CD4-positive, alpha-beta T cell treated with Interferon gamma for 1 hour (primary cell): ENCODE measurements around the gene ZNF622.

Experiments used
- DNase-seq: peaks from one replicate; pipeline ENCODE4 v3.0.0-alpha.2; 2020

The ZNF622 gene, protein sequence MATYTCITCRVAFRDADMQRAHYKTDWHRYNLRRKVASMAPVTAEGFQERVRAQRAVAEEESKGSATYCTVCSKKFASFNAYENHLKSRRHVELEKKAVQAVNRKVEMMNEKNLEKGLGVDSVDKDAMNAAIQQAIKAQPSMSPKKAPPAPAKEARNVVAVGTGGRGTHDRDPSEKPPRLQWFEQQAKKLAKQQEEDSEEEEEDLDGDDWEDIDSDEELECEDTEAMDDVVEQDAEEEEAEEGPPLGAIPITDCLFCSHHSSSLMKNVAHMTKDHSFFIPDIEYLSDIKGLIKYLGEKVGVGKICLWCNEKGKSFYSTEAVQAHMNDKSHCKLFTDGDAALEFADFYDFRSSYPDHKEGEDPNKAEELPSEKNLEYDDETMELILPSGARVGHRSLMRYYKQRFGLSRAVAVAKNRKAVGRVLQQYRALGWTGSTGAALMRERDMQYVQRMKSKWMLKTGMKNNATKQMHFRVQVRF

DNA sequence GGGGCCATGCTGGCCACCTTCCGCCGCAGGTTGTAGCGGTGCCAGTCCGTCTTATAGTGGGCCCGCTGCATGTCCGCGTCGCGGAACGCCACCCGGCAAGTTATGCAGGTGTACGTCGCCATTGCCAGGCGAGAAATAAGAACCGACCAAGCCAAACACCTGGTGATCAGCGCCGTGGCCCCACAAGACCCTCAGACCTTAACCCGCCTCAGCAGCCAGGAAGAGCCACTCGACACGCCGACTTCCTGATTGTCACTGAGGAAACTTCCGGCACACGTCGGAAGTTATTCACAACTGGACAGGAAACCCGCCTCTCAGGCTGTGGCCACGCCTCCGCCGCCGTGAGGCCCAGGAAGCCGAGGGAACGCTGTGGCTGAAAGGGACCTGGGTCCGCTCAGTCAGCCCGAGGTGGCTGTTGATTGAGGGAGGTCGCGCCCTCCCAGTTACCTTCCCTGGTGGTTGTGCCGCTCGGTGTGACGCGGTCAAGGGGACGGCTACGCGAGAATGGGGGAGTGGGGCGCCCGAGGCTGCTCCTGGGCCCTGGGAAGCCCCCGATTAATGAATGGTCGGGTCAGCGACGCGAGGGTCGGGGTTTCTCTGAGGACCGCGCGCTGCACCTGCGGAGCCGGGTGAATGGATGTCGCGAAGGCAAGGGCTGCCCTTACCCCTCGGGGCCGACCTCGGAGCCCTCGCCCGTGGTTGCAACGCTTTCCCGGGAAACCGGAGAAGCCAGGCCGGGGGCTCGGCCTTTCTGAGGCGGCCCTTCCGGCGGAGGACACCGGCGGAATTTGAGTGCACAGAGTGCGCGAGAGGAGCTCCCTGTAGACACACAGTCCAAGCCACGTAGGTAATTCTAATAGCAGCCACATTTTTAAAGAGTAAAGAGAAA lies at the start of gene ZNF622:
Gene ZNF622 (minus strand): TSS at position 257 of the 889 bp plus-strand sequence. CDS start 135 bp downstream, at position 122.
- DNase-seq: peak; percentile 88

DNA sequence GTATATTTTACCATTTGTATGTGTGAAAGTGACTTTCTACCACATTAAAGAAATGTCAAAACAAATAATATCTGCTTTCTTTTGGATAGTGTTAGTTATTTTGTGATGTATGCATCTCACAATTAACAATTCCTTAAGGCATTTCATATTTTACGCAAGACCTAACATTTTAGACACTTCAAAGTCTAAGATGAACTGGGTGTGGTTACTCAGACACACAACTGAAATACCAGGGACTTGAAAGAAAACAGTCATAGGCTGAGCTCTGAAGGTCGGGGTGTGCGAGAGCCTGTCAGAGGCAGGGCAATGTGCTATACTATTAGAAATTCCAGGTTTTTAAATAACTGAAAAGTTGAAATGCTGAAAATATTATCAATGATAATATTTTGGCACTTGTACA lies 44.5 kb upstream of the ZNF622 start:
- no peak for DNase-seq

DNA sequence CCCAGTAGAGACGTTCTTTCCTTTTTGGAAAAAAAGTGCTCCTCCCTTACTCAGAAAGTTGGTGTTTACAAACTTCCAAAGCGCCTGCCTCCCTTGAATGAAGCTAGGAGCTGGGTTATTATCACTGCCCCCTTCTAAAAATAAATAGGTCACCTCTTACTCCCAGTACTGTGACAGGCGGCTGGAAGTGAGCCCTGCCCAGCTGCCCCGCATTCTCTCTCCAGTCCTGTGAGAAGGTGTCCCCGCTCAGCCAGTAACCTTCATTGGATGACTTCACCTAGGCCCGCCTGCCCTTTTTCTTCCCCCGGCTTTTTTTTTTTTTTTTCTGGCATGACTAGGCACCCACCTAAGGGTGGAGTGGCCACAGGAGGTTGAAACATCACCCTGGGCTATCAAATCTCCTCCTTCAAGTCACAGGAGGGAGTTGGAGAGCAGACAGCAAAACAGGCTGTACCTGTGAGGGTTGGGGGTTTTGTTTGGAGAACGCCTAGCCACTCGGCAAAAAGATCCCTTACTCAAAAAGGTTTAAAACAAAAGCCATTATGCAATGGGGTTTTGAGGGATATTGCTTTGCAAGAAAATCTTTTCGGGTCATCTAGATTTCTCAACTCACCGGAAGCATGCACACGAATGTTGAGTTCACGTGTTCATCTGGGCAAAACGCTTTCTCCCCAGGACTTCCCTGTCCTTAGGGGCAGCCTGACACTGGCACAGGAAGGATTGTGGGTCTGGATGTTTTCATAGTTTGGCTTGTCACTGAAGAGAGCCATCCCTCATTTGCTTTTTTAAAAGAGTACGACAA lies 43.3 kb upstream of the ZNF622 start:
- DNase-seq: no peak

DNA sequence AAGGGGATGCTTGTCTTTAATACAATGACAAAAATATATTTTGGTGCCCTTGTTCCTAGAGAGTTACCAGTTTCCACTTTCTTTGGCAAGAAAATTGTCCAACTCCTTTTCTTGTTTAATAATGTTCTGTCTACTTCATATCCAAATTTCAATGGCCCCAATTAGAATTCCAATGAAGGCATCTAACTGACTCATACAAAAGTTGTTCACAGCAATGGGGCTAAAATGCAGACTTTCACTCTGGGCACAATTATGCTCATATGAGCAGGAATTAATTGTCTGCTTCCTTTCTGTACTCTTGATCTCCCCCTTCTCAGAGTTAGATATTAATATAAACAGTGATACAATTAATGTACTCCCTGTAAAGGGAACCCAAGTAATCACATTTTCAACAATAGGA lies 42.1 kb upstream of the ZNF622 start:
- no peak for DNase-seq

DNA sequence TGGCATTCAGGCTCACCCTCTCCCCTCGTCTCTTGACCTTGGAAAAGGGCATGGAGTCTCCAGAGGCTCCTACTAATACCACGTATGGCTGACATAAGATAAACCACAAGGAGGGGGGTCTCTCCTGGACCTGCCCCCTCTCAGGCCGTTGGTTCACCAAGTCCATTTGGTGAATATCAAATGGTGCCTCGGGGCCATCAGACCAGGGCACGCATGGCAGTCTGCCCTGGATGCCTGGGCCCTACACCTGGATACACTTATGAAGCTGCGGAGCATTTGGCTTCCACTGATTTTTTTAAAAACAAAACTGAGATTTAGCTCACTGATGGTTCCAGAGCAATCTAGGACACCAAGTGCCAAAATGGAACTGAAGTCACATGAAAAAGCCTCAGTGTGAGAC lies 40.3 kb upstream of the ZNF622 start:
- DNase-seq: no peak

DNA sequence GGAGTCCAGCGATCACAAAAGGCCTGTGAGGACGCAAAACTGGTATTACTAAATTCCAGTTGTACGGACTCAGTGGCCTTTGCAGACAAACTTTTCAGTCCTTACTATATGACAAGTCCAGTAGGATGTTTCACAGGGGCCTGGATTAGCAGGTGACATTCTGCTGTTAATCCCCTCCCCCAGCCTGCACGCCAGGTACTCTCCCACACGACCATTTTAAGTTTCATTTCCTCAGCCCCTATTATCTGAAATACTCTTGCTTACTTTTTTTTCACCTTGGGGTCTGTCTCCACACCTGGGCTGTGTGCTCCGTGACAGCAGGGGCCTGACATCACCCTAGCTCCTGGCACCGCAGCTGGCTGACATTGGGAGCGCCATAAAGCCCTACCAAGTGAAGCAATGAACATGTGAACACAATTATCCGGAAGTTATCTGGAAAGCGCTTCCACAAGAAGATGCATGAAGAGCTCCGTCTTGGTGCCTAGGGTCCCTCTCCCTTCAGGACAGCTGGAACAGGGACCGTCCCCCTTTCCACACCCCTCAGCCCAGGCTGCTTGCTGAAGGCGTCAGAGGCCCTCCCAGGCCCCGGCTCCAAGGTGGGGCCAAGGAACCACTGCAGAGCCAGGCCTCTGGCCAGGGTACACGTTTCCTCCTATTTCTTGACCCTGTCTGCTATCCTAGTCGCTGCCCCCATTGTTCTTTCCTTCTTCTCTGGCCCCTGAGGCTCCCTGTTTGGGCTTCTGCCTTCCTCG lies 39.7 kb upstream of the ZNF622 start:
- DNase-seq: no peak

DNA sequence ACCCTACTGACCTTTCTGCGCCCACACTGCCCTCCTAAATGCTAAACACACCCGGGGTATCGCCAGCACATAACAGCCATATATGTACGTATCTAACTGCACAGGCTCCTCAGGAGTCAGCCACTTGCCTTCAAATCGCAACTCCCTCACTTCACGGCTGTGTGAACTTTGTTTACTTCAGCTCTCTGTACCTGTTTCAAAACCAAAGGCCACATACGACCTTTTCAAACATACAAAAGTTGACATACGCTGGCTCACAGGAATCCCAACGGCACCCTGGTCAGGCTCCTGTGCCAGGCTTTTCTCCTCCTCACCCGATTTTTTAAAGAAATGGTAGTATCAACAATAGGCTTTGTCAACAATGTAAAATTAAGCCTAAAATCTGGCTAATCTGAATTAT lies 39.0 kb upstream of the ZNF622 start:
- no peak for DNase-seq

DNA sequence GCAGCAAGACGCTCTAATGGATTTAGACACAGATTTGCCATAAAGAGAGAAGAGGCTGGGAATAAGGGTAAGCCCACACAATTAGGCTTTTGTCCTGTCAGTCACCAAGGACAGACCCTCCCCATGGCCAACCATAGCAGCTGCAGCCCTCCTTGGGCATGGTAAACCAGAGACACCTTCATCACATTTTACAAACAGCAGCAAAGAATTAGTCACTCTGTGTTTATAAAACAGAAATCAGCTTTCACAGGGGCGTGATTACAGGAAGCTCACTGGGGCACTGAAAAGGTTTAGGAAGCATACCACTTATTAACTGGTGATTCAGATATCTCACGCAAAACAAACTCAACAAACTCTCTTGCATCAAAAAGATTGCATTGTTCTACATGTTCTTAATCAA lies 37.3 kb upstream of the ZNF622 start:
- DNase-seq: no peak

DNA sequence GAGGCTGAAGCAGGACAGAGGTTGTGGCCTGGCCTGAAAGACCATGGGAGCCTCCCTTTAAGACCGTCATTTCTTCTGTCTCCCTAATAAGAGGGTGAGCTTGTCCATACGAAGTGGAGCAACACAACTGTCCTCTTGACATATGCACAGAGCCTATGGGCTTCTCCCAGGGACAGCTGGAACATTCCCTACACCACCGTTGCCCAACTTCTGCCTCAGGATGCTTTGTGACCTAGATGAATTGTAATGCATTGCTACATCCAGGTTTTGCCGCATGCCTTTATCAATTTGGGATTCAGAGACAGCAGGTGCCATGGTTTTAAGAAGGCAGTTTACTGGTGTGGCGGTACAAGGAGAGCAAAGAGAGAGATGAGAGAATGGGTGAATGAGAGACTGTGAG lies 34.4 kb upstream of the ZNF622 start:
- DNase-seq: no peak

DNA sequence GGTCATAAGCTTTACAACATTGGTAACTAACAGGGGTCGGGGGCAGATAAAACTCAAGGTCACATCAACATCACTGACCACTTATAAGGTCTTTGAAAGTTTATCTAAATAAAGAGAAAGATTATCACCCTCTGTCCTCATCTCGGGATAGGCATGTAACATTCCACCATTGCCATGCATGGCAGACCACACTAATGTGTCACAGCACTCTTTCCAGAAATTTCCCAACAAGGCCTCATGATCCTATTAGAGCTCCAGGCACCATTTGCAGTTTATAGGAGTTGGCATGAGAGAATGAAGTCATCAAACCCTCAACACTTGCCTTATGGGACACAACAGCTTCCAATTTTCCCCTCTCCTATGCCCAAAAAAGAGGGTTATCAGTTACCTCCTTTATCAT lies 31.9 kb upstream of the ZNF622 start:
- DNase-seq: no peak

DNA sequence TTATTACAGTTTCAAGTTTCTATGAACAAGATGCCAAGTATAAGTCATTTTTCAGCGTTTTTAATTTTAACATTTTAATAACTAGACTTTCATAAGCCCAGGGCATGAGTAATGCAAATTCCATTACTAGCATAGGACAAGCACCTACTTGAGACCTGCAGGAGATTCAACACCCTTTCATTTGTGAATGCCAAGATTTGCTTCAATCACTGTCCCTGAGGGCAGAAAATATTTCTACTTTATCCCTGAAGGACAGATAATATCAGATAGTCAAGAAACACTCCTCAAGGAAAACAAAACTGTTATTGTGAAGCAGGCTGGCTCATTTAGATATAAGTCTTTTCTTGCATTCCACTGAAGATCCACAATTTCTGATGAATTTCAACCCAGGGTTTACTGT lies 27.7 kb upstream of the ZNF622 start:
- no peak for DNase-seq

DNA sequence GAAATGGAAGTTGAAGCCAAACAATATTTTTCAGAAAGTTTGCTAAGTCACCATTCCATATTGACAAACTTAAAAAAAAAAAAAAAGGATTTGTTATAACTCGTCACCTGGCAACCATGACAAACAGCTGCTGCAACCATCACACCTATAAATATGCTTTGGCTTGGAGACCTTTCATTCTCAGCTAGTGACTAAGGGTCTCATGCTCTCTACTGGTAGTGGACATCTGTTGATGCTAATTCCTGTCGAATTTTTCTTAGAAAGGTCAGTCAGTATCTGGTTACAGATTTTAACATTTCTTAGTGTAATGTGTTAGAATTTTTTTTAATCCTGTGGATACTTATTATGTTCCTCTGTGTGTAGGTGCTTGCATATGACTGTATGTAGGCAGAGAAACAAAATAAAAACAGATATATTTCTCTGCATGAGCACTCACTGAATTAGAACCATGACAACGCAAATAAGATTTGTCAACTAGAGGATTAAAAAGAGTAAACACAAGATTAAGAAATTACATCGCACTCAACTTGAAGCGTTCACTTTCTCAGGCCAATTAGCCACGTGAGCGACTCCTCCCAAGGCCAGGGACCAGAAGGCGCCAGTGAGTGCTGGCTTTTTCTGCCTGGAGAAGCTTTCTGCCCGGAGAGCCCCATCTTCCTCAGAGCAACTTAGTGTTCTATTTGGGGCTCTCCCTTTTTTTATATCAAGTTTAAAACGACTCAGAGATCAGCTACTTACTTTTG lies 27.0 kb upstream of the ZNF622 start:
- DNase-seq: no peak

DNA sequence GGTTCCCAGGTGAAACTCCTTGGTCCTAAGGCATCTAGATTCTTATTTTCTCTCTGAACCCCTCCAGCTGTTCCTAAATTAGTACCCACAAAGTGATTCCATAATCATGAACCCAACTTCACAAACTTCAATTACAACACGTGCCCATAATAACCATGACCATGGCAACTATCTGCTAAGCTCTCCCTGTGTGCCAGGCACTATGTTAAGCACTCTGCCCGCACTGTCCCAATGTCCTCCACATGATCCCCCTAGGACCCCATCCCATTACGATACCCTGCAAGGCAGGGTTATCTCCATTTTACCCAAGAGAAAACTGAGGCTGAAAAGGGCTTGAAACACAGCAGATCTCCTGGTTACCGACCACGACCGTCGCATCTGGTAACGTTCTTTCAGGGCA lies 25.3 kb upstream of the ZNF622 start:
- no peak for DNase-seq

DNA sequence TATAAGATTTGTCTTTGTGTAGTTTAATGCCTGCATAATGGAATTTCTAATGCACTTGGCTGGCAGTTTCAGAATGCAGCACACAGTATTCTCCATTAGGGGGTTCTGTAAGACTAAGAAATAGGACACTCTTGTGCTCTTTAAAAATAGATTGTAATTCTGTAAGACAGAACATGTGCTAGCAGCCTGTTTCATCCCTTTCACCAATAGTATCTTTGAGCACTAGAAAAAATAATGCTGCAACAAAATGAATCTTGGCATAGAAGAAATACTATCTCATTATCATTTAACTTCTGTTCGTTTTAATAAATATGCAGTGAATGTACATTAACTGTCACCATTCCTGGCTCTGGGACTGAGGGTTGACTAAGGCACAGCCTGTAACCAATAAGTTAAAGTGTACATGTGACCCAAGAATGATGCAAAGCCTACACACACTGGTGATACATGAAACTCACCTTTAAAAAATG lies 23.8 kb upstream of the ZNF622 start:
- DNase-seq: no peak

DNA sequence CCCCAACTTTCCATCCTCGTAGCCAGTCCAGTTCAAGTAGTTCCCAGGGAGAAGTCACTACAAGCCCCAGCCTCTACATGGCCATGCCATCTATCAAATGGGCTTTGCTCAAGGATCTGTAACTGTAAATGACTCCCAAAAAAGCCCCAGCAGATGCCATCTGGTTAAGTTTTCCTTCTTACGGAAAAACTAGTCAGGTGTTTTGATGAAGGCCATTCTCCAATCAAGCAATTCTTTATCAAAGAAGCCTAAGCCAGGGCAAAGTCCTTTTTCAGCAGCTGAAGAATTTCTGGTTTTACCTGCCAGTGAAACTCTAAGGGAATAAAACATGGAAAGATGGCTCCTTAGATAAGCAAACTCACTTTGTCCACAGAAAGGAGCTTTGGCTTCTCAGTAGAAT lies 21.9 kb upstream of the ZNF622 start:
- DNase-seq: no peak

DNA sequence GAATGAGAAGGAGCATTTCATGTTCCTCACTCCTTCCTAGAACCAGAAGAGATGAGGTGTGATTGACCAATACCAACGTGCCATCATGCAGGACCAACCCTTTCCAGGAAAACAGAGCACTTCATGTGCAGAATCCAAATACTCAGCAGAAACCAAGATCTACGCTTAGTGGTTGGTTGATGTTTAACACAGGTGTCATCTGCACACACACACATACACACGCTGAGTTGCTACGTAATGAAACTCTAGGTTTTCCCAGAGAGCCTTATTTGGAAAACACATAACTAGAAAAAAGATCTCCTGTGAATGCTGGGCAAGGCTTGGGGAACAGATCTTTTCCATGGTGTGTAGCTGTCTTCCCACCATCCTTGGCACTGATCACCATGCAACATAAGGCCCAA lies 21.1 kb upstream of the ZNF622 start:
- DNase-seq: no peak

DNA sequence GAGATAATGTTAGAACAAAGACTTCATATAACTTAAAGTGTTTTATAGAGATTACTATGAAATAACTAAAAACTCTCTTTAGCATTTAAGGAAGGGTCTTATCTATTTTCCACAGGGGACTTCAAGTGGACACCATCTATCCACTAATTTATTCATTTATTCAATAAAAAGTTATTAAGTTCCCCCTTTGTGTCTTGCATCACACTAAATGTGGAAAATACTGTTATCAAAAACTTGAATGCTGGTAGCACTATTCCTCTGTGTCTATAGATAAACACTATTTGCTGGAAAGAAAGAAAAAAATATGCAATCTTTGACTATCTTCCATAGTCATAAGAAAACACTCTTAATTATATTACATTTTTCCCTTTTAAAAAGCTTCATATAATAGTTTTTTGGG lies 20.1 kb upstream of the ZNF622 start:
- DNase-seq: no peak

DNA sequence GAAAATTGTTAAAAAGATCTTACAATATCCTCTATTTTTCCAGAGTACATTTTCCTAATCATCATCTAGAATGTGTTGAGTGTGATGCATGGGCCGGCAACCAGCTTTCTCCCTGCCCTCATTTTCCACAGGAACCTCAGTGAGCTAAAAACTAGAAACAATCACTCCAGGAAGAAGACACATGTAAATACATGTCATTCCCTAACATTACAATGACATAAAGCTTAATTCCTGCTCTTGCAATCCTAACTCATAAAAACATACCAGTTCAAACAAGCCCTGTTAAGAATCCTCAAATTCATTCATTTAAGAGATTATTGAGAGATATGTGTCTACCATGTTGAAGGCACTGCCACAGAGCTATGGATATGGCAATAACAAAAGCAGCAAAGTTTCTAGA lies 18.5 kb upstream of the ZNF622 start:
- DNase-seq: no peak

DNA sequence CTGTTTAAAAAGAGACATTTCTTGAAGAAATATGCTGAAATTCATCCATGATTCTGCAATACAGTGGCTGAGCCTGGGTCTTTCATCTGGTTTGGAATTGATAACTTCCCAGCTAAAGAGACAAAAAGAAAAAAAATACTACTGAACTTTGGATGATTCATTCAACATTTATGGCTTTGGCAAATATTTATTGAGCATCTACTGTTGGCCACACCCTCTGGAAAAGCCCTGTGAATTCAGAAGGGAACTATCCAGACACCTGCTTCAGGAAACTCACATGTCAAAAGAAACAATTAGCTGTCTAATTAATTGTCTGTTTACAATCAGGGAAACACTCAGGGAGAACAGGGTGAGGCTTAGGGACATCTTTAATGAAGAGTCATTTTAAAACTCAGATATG lies 17.8 kb upstream of the ZNF622 start:
- DNase-seq: no peak

DNA sequence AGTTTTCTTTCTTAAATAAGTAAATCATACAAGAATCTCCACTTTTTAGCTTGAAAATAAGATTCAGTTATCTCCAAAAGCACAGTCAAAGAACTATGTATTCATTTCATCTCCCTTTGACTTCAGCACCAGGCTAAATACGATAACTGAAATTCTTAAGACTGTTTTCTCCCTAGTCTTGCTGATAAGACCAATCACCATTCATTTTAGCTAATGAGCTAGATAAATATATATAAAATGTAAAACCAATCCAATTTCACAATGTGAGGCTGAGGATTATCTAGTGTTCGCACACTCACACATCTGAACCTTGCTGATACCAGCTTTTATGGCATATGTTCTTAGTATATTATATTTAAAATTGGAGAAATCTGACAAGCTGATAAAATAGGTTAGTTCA lies 17.3 kb upstream of the ZNF622 start:
- no peak for DNase-seq

DNA sequence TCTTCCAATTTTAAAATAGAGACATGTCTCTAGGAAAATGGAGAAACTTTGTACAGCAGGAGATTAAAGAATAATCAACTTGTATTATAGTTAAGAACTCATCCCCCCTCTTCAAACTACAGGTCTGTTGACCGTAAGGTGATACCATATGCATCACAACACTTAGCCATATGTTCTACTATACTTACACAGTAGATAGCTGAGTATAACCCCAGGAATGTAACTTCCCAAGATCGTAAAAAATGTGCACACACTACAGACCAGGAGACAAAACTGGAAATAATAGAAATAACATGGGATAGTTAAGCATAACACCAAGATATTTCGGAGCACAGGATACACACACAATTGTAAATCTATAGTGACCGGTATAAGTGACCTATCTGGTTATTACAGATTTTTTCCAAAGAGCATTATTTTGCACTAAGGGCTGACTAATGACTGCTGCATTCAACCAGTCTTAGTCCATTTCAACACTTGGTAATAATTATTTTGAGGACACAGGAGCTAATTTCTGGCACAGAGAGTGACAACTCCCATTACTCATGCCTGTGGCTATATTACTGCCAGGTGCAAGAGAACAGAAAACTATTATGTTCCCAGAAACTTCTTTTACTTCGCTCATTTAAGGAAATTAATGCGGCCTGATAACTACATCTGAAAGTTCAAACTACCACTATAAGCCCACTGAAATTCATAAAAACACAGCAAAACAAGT lies 15.4 kb upstream of the ZNF622 start:
- DNase-seq: no peak
